ENCODE data around the gene KLHL3.

Gene KLHL3

DNA sequence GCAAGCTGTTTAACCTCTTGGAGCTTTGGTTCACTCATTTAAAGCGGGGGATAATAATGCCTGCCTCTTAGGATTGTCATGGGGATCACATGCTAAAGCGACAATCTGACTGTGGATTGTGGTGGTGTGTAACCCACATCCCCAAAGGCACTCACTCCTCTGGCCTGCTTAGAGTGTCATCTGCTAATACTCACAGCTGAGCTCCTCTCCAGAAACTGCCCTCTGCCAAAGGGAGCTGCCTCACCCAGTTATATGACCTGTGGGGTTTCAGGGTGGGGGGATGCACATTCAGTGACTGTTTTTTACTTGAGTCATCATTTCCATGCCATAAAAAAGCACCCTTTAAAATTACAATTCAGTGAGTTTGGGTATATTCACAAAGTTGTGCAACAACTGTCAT is 126.8 kb downstream of the KLHL3 start:
- DNase-seq (ENCODE audit: low read depth): no peak

DNA sequence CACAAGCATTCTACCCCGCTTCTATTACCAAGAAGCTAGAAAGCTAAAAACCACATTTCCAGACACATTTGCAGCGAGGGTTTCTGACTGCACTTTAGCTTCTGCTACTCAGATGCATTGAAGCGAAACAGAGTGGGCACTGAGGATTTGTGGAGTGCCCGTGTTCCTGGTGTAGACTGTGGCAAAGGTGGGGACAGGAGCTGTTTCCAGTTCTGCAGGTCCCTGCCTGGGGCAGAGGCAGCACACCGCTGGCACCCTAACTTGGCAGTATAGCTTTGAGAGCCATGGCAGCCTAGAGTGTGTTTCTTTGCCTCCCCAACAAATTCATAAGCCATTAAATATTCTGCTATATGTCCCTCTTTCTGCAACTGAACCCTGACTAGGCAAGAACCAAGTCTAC is 128.1 kb downstream of the KLHL3 start:
- DNase-seq (ENCODE audit: low read depth): no peak

- DNase-seq (ENCODE audit: low read depth): no peak
Observed at GRCh38 chr5:137606401-137606800, 129.5 kb downstream of the KLHL3 start.

GRCh38 chr5:137605411-137605810 is 130.5 kb downstream of the KLHL3 start:
- DNase-seq (ENCODE audit: low read depth): no peak

- no peak for DNase-seq (ENCODE audit: low read depth)
Observed at GRCh38 chr5:137604348-137605095, 131.4 kb downstream of the KLHL3 start.

- no peak for DNase-seq (ENCODE audit: low read depth)
Observed at GRCh38 chr5:137603891-137604290, 132.0 kb downstream of the KLHL3 start.

DNA sequence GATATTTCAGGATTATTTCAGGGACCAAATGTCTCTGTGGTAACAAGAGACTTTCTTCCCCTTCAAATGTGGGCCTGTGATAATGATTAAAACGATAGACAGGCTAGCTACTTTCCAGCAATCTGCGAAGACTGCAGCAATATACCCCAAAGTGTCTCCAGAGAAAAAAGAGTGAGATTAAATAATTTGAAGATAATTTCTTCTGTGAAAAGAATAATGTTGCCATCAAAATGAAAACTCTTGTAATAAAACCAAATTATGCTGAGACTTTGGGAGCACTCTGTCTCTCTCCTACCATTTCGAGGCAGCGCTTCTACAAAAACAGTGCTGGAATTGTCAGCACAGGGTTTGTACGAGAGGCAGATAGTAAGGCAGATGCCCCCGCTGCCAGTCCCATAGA is 132.5 kb downstream of the KLHL3 start:
- no peak for DNase-seq (ENCODE audit: low read depth)

DNA sequence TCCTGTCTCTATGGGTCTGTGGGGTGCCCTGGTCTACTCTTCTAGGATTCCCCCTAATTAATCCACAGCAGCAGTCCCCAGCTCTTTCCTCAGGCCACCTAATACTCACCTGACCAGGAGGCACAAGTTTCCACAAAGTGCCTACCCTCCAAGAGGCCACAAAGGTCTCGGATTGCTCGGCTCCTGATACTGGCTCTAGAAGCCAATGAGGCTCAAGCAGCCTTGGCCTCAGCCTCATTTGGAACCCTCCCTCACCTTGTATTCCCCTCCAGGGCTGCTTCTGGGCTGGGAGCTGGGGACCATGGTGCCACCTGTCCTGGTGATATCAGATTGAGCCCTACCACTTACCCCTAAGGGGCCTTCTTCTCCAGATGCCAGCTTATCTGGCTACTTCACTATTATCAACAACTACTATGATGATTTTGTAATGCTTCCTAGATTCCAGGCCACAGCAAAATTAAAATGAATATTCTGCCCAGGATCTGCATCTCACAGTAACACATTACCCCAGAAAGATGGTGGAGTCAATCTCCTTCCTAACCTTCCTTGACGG is 133.1 kb downstream of the KLHL3 start:
- DNase-seq (ENCODE audit: low read depth): no peak

DNA sequence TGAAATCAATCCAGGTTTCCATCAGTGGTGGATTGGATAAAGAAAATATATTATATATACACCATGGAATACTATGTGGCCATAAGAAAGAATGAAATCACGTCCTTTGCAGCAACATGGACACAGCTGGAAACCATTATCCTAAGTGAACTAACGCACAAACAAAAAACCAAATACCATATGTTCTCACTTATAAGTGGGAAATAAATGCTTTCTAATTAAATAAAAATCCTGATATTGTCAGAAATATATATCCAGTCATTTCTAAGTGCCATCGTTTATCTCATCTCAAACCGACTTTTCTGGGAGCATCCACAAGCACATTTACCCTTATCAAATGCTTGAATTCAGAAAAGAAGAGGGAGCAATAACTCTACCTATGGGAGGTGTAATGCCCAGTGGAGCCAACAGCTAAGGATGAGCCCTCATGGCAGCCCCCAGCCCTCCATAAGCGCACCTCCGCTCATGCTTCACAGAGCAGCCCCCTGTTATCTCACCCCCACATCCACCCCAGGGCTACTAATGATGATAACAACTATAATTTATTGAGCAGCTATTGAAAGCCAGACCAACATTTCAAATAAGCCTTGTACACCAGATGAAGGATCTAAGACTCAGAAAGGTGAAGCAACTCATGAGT is 135.0 kb downstream of the KLHL3 start:
- no peak for DNase-seq (ENCODE audit: low read depth)

DNA sequence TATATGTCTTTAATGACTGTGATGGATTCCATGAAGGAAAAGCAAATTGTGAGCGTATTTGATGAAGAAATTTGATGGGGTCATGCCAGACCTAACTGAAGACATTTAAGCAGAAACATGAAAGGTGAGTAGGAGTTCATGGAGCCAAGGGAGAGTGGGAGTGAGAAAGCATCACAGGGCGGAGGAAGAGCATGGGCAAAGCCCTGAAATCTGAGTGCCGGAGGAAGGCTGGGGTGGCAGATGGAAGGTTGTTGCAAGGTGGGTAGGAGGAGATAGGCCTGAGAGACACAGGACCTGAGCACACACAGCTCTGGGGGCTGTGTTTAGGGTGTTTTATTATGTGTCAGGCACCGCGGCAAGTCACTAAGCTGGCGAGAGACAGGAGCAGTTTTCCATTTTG is 136.4 kb downstream of the KLHL3 start:
- DNase-seq (ENCODE audit: low read depth): no peak

DNA sequence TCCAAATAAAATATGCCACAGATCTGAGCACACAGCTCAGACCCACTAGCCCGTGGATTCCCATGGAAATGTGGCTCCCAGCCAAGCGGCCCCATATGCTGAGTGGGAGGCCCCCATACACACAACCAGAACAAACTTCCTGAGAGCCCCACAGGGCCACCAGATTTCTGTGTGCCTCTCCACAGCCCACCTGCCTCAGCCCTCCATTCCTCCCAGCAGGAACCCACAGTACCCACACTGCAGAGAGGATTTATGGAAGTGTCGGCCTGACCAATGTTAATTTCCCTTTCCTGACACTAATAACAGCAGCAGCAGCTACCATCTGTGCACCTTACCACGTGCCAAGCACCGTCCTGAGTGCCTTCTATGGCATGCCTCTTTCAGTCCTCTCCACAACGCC is 137.5 kb downstream of the KLHL3 start:
- no peak for DNase-seq (ENCODE audit: low read depth)

GRCh38 chr5:137596941-137597340 is 138.9 kb downstream of the KLHL3 start:
- DNase-seq (ENCODE audit: low read depth): no peak

GRCh38 chr5:137595396-137596079 is 140.4 kb downstream of the KLHL3 start:
- no peak for DNase-seq (ENCODE audit: low read depth)

GRCh38 chr5:137594717-137595116 is 141.2 kb downstream of the KLHL3 start:
- DNase-seq (ENCODE audit: low read depth): no peak

DNA sequence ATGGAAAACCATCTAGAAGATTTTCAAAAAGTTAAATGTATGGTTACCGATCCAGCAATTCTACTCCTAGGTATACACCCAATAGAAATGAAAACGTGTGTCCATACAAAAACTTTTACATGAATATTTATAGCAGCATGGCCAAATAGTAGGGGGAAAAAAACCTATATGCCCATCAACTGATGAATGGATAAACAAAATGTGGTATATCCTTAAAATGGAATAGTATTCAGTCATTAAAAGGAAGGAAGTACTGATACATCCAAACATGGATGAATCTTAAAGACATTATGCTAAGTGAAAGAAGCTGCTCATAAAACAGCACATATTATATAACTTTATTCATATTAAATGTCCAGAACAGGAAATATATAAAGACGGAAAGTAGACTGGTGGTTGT is 143.6 kb downstream of the KLHL3 start:
- DNase-seq (ENCODE audit: low read depth): no peak

DNA sequence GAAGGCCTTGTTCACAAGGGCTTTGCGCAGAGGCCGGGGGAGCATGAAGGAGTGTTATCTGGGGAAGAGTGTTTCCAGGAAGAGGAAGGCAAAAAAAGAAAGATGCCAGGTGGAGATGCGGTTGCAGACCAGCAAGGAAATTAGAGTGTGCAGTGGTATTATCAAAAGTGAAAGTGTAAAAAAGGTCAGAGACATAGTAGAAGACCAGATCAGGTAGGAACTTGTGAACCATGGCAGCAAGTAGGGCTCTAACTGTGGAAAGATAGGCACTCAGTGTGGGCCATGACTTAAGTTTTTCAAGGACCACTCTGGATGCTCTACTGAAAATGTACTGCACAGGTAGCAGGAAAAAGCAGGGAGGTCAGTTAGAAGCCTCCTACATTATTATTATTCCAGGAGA is 146.7 kb downstream of the KLHL3 start:
- no peak for DNase-seq (ENCODE audit: low read depth)

DNA sequence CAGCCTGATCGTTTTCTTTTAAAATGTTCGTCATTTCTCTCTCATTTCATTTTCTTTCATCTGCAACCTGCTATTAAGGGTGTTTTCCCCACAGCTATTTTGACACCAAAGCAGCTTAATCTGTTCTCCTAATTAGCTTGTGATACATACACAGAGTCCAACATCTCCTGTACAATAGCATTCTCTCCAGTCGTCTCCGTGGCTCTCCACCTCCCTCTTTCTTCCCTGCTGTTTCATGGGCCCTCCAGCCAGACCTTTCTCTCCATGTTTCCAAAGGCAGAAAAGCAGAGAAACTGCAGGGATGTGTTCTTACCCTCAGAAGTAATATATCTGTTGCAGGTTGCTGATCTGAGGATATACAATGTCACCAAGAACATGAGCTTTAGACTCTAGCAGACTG is 148.0 kb downstream of the KLHL3 start:
- no peak for DNase-seq (ENCODE audit: low read depth)

GRCh38 chr5:137584262-137584661 is 151.6 kb downstream of the KLHL3 start:
- DNase-seq (ENCODE audit: low read depth): no peak

- DNase-seq (ENCODE audit: low read depth): no peak
Observed at GRCh38 chr5:137583129-137583528, 152.8 kb downstream of the KLHL3 start.

DNA sequence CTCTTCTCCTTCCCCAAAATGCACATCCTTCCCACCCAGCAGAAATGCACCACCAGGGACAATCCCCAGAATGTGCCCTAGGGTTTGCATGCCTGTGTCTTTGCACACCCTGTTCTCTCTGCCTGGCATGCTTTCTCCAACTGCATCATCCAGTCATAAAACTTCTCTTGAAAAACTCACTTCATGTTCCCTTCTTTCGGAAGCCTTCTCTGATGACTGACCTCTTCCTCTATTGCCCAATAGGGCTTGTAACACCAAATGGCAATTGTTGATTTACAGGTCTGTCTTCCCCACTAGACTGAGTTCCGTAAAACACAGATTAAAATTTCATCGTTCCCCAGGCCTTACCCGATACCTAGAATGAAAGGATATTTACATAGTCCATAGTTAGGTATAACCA is 153.7 kb downstream of the KLHL3 start:
- DNase-seq (ENCODE audit: low read depth): no peak

DNA sequence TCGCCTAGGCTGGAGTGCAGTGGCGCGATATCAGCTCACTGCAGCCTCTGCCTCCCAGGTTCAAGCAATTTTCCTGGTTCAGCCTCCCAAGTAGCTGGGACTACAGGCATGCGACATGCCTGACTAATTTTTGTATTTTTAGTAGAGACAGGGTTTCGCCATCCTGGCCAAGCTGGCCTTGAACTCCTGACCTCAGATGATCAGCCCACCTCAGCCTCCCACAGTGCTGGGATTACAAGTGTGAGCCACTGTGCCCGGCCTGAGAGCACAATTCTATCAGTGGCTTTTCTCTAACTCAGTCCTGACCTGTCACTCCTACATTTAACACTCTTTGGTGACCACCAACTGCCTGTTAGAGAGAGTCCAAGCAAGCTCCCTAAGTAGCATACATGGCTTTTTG is 154.1 kb downstream of the KLHL3 start:
- DNase-seq (ENCODE audit: low read depth): no peak

GRCh38 chr5:137580030-137580429 is 155.9 kb downstream of the KLHL3 start:
- DNase-seq (ENCODE audit: low read depth): no peak

DNA sequence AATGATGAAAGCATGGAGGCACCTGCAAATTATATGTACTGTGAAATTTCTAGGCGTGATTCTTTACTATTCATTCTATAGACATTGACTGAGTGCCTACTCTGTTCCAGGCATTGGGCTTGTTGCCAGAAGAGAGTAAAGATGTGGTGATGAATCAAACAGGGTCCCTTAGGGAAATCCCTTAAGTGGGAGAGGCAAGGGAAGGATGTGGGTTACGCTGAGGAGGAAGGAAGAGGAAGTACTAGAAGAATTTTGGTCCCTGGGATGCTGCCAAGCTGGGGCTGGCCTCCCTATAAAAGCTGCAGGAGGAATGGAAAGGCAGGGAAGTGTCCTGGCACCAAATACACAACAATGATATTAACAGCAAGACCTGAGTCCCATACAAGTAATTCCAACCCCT is 160.0 kb downstream of the KLHL3 start:
- no peak for DNase-seq (ENCODE audit: low read depth)

All from stimulated activated CD8-positive, alpha-beta memory T cell treated with anti-CD3 and anti-CD28 coated beads, Interleukin-7, amount 100 ng/mL, for 24 hours (primary cell).